Vagina (tissue), 2 donors: ENCODE data around the gene DNASE1L2. TPM values are rescaled to one million over a fixed set of nuclear protein-coding genes. Genes with fewer than 3 reads are reported as not detected.
"Not testable (repeated sequence)": the region's sequence is repeated elsewhere in the genome, so short reads cannot be mapped to it uniquely, and the experiment has no call there.

ENCODE experiments used
- DNase-seq, 2 donors: peaks; one replicate each; pipeline ENCODE4 v3.0.0-alpha.2; 2017; ENCODE audit errors: extremely low spot score in 2 of 2
- H3K27ac ChIP-seq: fragments of 200-600 bp; sonication (generic); one replicate; pipeline ENCODE4 v1.5.1; 2019
- H3K27me3 ChIP-seq: fragments of 200-600 bp; sonication (generic); one replicate; pipeline ENCODE4 v1.5.1; 2019
- H3K36me3 ChIP-seq, 2 donors: fragments of 200-600 bp; sonication (generic); one replicate each; pipeline ENCODE4 v1.5.1; 2017 to 2019
- H3K4me1 ChIP-seq: fragments of 200-600 bp; sonication (generic); one replicate; pipeline ENCODE4 v1.5.1; 2019
- H3K4me3 ChIP-seq, 2 donors: fragments of 200-600 bp; sonication (generic); 1 replicate in 1 of 2; 2 replicates in 1 of 2; pipeline ENCODE4 v1.5.1; 2016 to 2019
- H3K9me3 ChIP-seq: fragments of 200-600 bp; sonication (generic); one replicate; pipeline ENCODE4 v1.5.1; 2019
- CTCF ChIP-seq, 3 experiments: fragments of 450-650 bp in 2 of 3; fragments of 200-600 bp in 1 of 3; sonication (generic) in 1 of 3; IDR thresholded peaks; one replicate each; pipeline ENCODE4 v1.5.1; 2017 to 2019; ENCODE audit warnings: antibody characterized with exemption in 3 of 3, mild to moderate bottlenecking in 2 of 3, moderate library complexity in 2 of 3
- POLR2A ChIP-seq, 2 donors: fragments of 450-650 bp; IDR thresholded peaks; one replicate each; pipeline ENCODE4 v1.6.1; 2017; ENCODE audit warnings: antibody characterized with exemption in 2 of 2, mild to moderate bottlenecking in 2 of 2, moderate library complexity in 2 of 2
- POLR2AphosphoS5 ChIP-seq, 2 donors: sonication (generic); formaldehyde crosslinking; IDR thresholded peaks; one replicate each; pipeline ENCODE4 v1.9.0; 2017; ENCODE audit warnings: antibody characterized with exemption in 2 of 2, mild to moderate bottlenecking in 2 of 2, low read depth in 1 of 2; ENCODE audit not compliant: insufficient read depth in 1 of 2
- intact Hi-C: fragments of 100-400 bp; cut with DNase I; formaldehyde crosslinking; loops from one replicate; pipeline ENCODE4 v1.15.1; 2023
- total RNA-seq: library from RNA; depleted of rRNA; stranded (reverse); fragments of >200 nt; gene quantifications from one replicate; pipeline ENCODE4 v1.2.3, GENCODE V29; 2016

DNASE1L2 gene
- total RNA-seq, 1 donor from 2014 or later = 0.74 TPM

GRCh38 chr16:2237102-2237482, 848 bp downstream of the DNASE1L2 start:
- peaks cover 22% of the 10 kb centered on the region for H3K4me1 ChIP-seq
- no peak for DNase-seq
- no peaks in the 10 kb centered on the region for H3K9me3 ChIP-seq
- H3K4me3 ChIP-seq = no peak overlapping the region
- H3K27ac ChIP-seq = no peak overlapping the region
- peaks cover 0 to 36% of the 10 kb centered on the region in 2 donors for H3K36me3 ChIP-seq
- TF ChIP-seq CTCF (IDR thresholded peaks at IDR 0.05) (no peak), POLR2AphosphoS5 (IDR thresholded peaks at IDR 0.05; ENCODE audit: insufficient read depth in 1 of 2, low read depth in 1 of 2) (no peak), POLR2A (IDR thresholded peaks at IDR 0.05) (no peak)
- intact Hi-C loops = no loop called here
- peaks cover 9% of the 10 kb centered on the region for H3K27me3 ChIP-seq

GRCh38 chr16:2237493-2238149, 1.4 kb downstream of the DNASE1L2 start:
- no peak overlapping the region for H3K4me3 ChIP-seq

GRCh38 chr16:2238150-2238837, 2.0 kb downstream of the DNASE1L2 start:
- Histone ChIP-seq H3K36me3 (peaks cover 0 to 34% of the 10 kb centered on the region in 2 donors), H3K9me3 (no peaks in the 10 kb centered on the region), H3K4me1 (peaks cover 22% of the 10 kb centered on the region), H3K27me3 (peaks cover 9% of the 10 kb centered on the region), H3K27ac (no peak overlapping the region), H3K4me3 (no peak overlapping the region)
- DNase-seq = no peak
- intact Hi-C loops = no loop called here
- TF ChIP-seq POLR2A (IDR thresholded peaks at IDR 0.05) (no peak), POLR2AphosphoS5 (IDR thresholded peaks at IDR 0.05; ENCODE audit: insufficient read depth in 1 of 2, low read depth in 1 of 2) (no peak)

More at GRCh38 chr16:2237493-2238149, 1.4 kb downstream of the DNASE1L2 start:
- Histone ChIP-seq H3K27me3 (peaks cover 9% of the 10 kb centered on the region), H3K9me3 (no peaks in the 10 kb centered on the region), H3K36me3 (peaks cover 0 to 34% of the 10 kb centered on the region in 2 donors), H3K4me1 (peaks cover 22% of the 10 kb centered on the region), H3K27ac (no peak overlapping the region)
- TF ChIP-seq CTCF (IDR thresholded peaks at IDR 0.05) = no peak
- TF ChIP-seq POLR2AphosphoS5 (IDR thresholded peaks at IDR 0.05; ENCODE audit: insufficient read depth in 1 of 2, low read depth in 1 of 2) = no peak
- TF ChIP-seq POLR2A (IDR thresholded peaks at IDR 0.05) = no peak
- no peak for DNase-seq
- intact Hi-C loops = no loop called here

GRCh38 chr16:2238838-2239675, 2.8 kb downstream of the DNASE1L2 start:
- no peak for DNase-seq
- TF ChIP-seq POLR2AphosphoS5 (IDR thresholded peaks at IDR 0.05; ENCODE audit: insufficient read depth in 1 of 2, low read depth in 1 of 2) (no peak), CTCF (IDR thresholded peaks at IDR 0.05) (no peak), POLR2A (IDR thresholded peaks at IDR 0.05) (no peak)
- no peaks in the 10 kb centered on the region for H3K9me3 ChIP-seq
- H3K4me3 ChIP-seq = no peak overlapping the region
- H3K4me1 ChIP-seq = peaks cover 22% of the 10 kb centered on the region
- H3K27ac ChIP-seq = no peak overlapping the region
- H3K27me3 ChIP-seq = peaks cover 9% of the 10 kb centered on the region
- H3K36me3 ChIP-seq = peaks cover 0 to 30% of the 10 kb centered on the region in 2 donors
- intact Hi-C loops = no loop called here

GRCh38 chr16:2240331-2240730, 4.1 kb downstream of the DNASE1L2 start:
- H3K36me3 ChIP-seq = peaks cover 0 to 29% of the 10 kb centered on the region in 2 donors
- intact Hi-C loops = not testable (repeated sequence)

More at GRCh38 chr16:2240331-2240730, 4.1 kb downstream of the DNASE1L2 start:
- DNase-seq, H3K27me3 ChIP-seq, H3K9me3 ChIP-seq, H3K27ac ChIP-seq, H3K4me3 ChIP-seq: not testable (repeated sequence)
- peaks cover 22% of the 10 kb centered on the region for H3K4me1 ChIP-seq
